HG02870 (cell line): ENCODE data around the gene ATP6V0E1.

Source experiments
- ATAC-seq: cut with Tn5 transposase; IDR thresholded peaks from one replicate; pipeline ENCODE4 v1.9.1; 2021; ENCODE audit warnings: mild to moderate bottlenecking, moderate library complexity; ENCODE audit not compliant: unreplicated experiment

Gene ATP6V0E1

DNA sequence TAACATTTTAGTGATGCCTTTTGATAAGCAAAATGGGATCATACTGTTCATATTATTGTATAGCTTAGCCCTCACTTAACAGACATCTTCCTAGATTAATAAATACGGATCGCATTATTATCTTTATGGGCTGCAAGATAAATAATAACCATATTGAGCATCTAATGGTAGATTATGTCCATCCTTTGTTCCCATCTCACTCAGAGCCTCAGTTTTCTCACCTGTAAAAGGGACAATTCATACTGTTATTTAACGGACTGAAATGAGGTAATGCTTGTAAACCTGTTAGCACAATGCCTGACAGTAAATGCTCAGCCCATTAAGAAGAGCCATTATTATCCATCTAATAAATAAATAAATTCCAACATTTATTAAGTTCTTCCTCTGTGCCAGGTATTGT lies 27.3 kb upstream of the ATP6V0E1 start:
- ATAC-seq = no peak

DNA sequence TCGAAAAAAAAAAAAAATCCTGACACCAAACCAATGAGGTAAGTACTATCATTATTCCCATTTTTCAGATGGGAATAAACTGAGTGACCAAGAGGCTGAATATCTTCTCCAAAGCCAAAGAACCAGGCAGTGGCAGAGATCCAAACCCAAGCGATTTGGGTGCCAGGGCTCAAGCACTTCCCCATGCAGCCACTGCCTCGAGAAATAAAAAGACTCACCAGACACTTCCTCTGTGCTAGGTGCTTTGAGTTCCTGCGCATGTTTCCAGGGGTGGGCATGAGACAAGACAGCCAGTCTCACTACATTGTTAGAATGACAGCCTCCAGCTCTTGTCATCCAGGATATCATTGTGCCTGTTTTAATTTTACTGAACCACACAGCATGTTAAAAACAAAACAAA lies 26.6 kb upstream of the ATP6V0E1 start:
- no peak for ATAC-seq

DNA sequence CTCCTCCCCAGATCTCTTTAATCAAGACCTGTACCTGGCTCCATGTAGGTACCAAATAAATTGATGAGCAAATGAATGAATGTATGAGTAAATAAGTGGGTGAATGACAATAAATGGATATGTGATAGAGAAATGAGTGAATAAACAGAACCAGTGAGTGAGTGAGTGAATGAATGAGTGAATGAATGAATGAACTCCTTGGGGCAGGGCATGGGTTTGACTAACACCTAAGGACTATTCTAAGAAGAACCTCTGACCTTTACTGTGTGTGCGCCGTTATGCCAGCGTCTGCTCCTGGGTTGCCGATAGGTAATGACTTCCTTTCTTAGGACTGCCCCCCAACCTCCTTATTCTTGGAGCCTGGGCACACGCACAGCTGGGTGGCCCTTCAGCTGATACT lies 26.1 kb upstream of the ATP6V0E1 start:
- ATAC-seq = no peak

DNA sequence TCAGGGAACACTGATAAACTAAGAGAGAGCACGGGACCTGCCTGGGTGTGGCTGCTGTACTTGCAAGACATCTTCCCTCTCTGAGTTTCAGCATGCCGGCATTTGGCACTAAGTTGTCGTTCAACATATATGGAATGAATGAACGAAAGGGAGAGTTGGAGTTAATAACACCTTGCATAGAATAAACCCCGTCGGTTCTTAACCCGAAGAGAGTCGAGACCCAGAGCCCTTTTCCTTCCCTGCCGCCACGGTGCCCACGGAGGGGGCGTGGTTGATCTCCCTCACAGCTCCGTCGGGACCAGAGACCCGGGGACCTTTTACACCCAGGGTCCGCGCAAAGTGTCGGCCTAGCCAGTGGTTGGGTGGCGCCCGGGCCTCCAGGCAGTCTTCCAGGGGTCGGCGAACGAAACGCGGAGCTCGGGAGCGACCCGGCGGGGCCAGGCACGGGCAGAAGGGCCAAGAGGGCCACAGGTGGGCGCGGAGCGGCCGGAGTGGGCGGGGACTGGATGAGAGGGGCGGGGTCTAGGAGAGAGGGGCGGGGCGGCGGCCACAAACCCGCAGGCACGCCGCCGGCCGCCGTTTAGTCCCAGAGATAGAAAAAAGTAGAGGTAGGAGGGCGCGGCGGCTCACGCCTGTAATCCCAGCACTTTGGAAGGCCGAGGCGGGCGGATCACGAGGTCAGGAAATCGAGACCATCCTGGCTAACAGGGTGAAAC lies 25.1 kb upstream of the ATP6V0E1 start:
- peak; percentile 67 for ATAC-seq

DNA sequence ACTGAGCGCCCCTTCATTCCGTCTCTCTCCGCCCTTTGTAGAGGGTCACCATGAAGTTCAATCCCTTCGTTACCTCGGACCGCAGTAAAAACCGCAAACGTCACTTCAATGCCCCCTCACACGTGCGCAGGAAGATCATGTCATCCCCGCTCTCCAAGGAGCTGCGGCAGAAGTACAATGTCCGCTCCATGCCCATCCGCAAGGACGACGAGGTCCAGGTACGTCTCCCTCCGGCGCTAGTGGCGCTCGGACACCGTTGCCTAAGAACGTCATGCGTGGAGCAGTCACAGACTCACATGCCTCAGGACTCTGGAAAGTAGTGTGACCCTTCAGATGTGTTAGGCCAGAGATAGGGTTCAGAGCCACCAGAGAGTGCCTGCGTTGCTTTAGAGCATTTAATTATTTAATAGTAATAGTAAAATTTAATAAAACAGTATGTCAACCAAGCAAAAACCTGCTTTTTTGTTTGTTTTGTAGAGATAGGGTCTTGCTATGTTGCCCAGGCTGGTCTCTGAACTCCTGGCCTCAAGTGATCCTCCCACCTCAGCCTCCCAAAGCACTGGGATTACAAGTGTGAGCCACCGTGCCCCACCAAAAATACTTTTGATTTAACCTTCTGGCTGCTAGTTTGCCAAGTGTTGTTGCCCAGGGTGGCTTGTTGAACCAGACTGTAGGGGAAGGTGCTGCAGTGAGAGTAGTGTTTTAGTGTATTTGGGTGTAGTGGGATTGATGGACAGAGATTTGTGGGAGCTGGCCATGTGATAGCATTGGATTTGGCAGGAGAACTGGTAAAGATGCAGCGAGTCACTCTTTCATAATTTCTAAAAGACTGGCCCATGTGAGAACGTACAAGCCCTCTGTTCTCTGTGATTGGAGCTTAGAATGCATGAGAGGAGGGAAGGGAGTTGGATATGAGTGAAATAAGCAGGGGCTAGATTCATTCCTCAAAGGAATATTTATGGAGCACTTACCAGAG lies 23.5 kb upstream of the ATP6V0E1 start:
- ATAC-seq = no peak

DNA sequence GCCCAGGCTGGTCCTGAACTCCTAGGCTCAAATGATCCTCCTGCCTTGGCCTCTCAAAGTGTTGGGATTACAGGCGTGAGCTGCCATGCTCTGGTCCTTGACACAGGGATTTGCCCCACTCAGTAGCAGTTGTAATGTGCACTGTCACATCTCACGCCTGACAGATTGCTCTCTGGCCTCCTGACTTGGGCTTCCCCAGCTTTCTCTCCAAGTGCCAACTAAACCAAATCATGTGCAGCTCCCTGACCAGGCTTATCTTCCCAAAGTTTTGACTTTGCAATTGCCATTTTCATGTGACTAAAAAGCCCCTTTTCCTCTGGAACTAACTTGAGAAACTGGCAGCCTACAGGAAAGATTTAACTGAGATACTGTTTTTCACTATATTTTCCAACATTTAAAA lies 13.7 kb upstream of the ATP6V0E1 start:
- no peak for ATAC-seq

DNA sequence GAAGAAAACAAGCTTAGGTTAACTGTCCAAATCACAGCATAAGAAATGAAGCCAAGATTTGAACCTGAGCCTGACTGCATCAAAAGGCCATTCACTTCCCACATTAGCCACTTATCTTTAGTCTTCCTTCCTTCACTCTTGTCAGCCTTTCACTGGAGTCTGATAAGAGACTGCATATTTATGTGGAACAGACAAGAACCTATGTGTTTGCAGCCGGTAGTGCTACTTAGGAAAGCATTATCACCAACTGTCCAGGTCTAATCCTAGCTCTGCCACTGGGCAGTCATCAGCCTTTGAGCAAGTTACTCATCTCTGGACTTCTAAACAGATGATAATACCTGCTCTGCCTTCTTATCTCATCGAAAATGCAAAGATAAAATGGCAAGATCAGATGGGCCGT lies 12.1 kb upstream of the ATP6V0E1 start:
- ATAC-seq = no peak

DNA sequence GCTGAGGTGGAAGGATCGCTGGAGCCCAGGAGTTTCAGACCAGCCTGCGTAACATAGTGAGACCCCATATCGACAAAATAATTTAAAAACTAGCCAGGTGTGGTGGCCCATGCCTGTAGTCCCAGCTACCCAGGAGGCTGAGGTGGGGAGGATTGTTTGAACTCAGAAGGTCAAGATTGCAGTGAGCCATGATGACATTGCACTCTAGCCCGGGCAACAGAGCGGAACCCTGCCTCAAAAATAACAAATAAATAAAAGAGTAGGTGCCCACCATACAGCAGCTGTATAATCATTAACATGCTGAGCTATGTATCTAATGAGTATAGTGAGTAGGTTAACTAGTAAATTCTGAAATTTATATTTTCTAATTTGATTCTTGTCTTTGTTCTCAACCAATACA lies 11.0 kb upstream of the ATP6V0E1 start:
- no peak for ATAC-seq

DNA sequence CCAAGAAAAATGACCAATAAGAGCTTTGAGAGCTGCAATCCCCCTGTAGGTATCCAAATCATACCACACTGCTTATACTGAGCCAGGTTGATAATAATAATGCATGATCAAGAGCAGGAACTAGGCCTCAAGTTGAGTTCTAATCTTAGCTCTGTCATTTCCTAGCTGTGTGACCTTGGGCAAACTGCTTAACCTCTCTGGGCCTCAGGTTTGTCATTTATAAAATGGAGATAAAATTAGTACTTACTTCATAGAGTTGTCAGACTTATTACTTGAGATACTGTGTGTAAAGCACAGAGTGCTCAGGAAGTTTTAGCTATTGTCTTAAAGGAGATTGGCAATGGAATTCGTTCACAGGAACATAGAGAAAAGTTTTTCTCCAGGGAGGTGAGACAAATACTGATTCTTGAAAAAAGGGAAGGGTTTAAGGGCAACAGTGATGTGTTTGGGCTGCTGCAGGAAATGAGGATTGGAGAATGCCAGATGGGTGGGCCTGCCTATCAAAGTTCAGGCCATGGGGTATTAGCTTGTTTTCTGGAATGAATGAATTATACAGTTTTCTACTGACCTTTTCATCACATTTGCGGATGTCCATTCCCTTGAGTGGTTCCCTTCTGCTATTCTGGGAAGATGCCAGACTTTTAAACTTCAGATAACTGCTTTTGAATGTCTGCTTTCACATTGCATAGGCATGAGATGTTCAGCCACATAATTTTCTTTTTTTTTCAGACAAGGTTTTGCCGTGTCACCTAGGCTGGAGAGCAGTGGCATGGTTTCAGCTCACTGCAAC lies 10.2 kb upstream of the ATP6V0E1 start:
- ATAC-seq = no peak

DNA sequence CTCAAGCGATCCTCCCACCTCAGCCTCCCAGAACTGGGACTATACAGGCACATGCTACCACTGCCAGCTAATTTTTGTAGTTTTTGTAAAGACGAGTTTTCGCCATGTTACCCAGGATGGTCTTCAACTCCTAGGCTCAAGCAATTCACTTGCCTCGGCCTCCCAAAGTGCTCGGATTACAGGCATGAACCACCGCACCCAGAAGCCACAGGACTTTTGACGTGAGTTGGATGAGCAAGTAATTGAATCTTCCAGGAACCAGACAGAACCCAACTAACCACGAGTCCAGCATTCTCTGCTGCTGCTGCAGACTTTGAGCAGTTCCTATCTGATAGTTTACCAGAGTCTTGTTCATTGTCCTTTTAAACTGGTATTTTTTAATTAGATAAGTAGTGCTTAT lies 9.6 kb upstream of the ATP6V0E1 start:
- ATAC-seq = no peak

DNA sequence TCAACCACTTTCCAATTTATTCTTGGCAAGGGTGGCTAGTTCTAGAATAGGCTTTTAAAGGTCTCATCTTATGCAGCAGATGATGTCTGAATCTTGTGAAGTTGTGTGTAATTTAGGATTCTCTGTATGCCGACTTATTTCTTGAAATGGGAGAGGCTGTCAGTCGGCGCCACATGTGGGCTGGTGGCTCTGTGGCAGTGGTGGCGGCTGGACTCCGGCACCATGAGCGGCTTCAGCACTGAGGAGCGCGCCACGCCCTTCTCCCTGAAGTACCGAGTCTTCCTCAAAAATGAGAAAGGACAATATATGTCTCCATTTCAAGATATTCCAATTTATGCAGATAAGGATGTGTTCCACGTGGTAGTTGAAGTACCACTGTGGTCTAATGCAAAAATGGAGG lies 8.3 kb upstream of the ATP6V0E1 start:
- ATAC-seq = no peak

DNA sequence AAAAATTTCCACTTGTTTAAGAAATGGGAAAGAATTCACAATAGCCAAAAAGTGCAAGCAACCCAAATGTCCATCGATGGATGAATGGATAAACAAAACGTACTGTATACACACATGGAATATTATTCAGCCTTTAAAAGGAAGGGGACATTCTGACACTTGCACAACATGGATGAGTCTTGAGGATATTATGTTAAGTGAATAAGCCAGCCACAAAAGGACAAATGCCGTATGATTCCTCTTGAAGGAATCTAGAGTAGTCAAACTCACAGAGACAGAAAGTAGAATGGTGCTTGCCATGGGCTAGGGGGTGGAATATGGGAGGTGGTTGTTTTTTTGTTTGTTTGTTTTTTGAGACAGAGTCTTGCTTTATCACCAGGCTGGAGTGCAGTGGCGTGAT lies 3.8 kb upstream of the ATP6V0E1 start:
- no peak for ATAC-seq

DNA sequence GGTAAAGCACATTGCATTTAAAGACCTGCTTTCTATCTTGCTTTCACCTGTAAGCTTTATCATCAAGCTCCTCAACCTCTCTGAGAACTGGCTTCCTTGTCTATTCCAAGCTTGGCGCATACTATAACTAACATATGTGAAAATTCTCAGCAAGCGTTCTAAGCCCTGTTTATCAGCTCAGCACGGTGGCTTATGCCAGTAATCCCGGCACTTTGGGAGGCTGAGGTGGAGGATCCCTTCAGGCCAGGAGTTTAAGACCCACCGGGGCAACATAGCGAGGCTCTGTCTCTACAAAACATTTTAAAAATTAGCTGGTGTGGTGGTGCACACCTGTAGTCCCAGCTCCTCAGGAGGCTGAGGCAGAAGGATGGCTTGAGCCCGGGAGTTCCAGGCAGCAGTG lies 1.6 kb upstream of the ATP6V0E1 start:
- ATAC-seq = no peak

DNA sequence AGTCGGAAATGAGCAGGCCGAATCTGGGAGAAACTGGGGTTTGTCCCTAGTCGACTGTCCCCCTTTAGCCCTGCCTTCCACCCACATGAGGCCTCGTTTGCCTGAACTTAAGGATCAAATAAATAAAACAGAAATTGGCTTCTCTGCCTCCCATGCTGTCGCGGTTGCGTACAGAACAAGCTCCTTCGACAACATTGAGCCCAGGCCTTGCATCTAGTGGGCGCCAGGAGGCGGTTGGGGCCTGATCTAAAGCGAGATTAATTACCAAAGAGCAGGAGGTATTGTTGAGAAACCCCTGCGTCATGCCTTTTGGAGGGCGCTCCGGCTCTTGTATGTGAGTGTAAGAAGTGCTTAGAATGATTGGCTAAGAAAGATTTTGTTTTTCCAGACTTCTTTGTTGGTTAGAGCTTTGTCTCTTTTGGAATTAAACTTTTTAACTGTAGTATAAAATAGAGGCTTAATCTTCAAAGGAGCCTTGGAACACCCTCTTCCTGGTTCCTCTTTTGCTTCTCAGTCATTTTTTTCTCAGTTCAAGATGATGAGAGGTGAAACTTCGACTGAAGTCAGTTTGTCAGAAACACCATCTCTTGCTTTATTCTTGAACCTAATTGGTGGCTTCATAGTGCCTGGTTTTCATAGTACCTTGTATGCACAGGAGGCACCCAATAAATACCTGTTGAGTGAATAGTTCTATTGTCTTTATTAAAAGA lies 828 bp downstream of the ATP6V0E1 start:
- peak; percentile 65 for ATAC-seq

DNA sequence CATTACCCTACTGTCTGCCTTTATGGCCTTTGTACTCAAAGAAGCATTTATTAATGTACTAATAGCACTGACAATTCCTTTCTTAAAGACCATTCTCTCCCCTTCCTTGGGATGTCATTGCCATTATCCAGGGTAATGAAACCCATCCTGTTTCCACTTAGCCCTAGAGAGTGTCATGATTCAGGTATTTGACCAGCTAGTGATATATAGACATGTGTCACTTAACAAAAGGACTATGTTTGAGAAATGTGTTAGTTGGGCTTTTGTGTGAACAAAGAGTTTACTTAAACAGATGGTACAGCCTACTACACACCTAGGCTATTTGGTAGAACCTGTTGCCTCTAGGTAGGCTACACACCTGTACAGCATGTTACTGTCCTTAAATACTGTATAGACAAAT lies 2.0 kb downstream of the ATP6V0E1 start:
- no peak for ATAC-seq

DNA sequence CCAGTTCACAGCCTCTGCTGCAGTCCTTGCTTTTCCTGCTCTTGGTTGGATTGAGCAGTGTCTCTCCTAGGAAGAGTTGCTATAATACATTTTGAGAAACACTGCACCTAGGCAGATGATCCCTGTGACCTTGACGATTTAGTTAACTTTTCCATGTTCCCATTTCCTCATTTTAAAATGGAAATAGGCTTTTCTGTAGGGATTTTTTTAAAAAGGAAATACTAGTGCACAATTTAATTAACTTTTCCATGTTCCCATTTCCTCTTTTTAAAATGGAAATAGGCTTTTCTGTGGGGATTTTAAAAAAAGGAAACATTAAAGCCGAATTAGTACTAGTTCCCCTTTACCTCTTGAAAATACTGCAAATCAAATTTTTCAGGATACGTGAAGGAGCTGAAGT lies 4.7 kb downstream of the ATP6V0E1 start:
- no peak for ATAC-seq

DNA sequence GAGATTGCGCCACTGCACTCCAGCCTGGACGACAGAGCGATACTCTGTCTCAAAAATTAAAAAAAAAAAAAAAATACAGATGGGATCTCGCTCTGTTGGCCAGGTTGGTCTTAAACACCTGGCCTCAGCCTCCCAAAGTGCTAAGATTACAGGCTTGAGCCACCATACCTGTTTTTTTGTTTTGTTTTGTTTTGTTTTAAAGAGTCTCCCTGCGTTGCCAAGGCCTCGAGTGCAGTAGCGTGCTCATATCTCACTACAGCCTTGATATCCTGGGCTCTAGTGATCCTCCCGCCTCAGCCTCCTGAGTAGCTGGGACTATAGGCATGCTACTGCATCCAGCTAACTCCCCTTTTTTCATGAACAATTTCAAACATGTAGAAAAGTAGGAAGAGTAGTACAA lies 7.2 kb downstream of the ATP6V0E1 start:
- no peak for ATAC-seq

DNA sequence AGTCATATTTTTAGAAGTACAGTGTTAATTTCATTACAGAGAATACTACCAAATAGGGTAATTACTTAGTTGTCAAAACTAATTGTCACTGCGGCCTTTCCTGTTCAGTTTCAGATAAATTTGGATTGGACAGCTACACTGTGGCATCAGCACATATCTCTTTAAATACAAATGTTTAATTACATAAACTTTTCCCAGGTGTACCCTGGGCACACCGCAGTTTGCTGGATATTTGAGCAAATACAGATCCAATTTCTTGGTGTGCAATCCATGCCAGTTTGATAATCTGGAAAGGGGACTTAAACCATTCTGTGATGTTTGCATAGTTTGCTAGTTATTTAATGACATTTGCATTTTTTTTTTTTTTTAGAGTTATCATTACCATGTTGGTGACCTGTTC lies 10.8 kb downstream of the ATP6V0E1 start:
- ATAC-seq = no peak

DNA sequence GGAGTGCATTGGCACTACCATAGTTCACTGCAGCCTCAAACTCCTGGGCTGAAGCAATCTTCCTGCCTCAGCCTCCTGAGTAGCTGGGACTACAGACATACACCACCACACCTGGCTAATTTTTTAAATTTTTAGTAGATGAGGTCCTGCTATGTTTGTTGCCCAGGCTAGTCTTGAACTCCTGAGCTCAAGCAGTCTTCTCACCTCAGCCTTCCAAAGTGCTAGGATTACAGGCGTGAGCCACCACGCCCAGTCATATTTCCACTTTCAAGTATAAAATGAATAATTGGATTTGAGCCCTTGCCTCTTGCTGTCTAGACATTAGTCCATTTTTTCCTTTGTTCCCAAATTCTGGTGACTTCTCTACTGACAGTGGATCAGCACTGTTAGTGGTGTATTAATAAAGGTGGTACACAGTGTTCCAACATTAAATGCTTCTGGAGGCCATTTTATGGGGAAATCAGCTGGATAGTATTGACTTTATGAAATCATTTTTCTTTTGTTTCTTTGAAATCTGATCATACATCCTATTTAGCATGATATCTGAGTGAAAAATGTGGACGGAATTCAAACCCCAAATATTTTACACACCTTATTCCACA lies 15.9 kb downstream of the ATP6V0E1 start:
- no peak for ATAC-seq

DNA sequence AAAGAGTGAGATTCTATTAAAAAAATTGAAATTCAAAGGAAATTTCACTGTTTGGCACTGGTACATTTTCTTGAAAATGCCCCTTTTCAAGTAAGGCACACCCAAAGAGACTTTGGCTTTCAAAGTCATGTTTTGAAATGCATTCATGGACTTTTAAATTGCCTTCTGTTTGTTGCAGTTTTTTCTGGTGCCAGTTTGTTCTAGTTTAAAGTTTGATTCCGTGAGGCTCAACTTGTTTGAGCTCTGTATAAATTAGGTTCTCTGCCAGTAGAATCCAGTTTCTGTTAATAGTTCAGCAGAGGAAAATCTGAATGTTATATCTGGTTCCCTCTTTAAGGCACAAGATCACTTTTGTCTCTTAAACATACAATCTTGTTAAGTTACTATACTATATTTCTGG lies 16.4 kb downstream of the ATP6V0E1 start:
- ATAC-seq = no peak
